Natural killer cell treated with Interleukin-12 subunit alpha and Interleukin-12 subunit beta and Interleukin-15 and Interleukin-18, amount 100 ng/mL, for 72 hours (primary cell): ENCODE measurements around the gene SLC5A10. TPM values are rescaled to one million over a fixed set of nuclear protein-coding genes. Genes with fewer than 3 reads are reported as not detected.
"Not testable (repeated sequence)": the region's sequence is repeated elsewhere in the genome, so short reads cannot be mapped to it uniquely, and the experiment has no call there.

Source experiments
- ATAC-seq, 2 donors: fragments of 150-1000 bp; cut with Tn5 transposase in 1 of 2; sonication (Bioruptor Pico), chemical (Tn5 transposase) in 1 of 2; 2 replicates each; pipeline ENCODE4 v1.10.0; 2021
- DNase-seq: peaks from one replicate; pipeline ENCODE4 v3.0.0; 2022; ENCODE audit warnings: low spot score
- H3K27ac Mint-ChIP-seq, 2 donors: 1 replicate in 1 of 2; 2 replicates in 1 of 2; pipeline ENCODE4 v1.8.0; 2022; ENCODE audit warnings: mixed read lengths in 2 of 2, mild to moderate bottlenecking in 1 of 2, moderate library complexity in 1 of 2
- H3K27me3 Mint-ChIP-seq, 2 donors: 1 replicate in 1 of 2; 2 replicates in 1 of 2; pipeline ENCODE4 v1.8.0; 2022; ENCODE audit warnings: mixed read lengths in 2 of 2
- H3K36me3 Mint-ChIP-seq: one replicate; pipeline ENCODE4 v1.8.0; 2022; ENCODE audit warnings: mixed read lengths
- H3K4me1 Mint-ChIP-seq, 2 donors: 1 replicate in 1 of 2; 2 replicates in 1 of 2; pipeline ENCODE4 v1.8.0; 2022; ENCODE audit warnings: low read depth in 2 of 2, mixed read lengths in 2 of 2, mild to moderate bottlenecking in 1 of 2
- H3K4me3 Mint-ChIP-seq: one replicate; pipeline ENCODE4 v1.8.0; 2022; ENCODE audit warnings: mixed read lengths
- H3K9me3 Mint-ChIP-seq: 2 replicates; pipeline ENCODE4 v1.8.0; 2022; ENCODE audit warnings: mixed read lengths
- total RNA-seq, 2 donors: library from RNA; stranded (reverse); gene quantifications; one replicate each; pipeline ENCODE4 v1.2.3, GENCODE V29; 2022

Gene SLC5A10
- total RNA-seq, 2 donors from 2014 or later: not detected

- Mint-ChIP-seq H3K27me3 (peaks cover 0 to 12% of the 10 kb centered on the region in 2 donors), H3K27ac (no peak overlapping the region), H3K9me3 (no peaks in the 10 kb centered on the region), H3K36me3 (no peaks in the 10 kb centered on the region), H3K4me3 (no peak overlapping the region), H3K4me1 (peaks cover 0 to 6% of the 10 kb centered on the region in 2 donors)
- ATAC-seq (no peak), DNase-seq (no peak)
Measured at GRCh38 chr17:19013226-19013625, 61.3 kb downstream of the SLC5A10 start.

DNA sequence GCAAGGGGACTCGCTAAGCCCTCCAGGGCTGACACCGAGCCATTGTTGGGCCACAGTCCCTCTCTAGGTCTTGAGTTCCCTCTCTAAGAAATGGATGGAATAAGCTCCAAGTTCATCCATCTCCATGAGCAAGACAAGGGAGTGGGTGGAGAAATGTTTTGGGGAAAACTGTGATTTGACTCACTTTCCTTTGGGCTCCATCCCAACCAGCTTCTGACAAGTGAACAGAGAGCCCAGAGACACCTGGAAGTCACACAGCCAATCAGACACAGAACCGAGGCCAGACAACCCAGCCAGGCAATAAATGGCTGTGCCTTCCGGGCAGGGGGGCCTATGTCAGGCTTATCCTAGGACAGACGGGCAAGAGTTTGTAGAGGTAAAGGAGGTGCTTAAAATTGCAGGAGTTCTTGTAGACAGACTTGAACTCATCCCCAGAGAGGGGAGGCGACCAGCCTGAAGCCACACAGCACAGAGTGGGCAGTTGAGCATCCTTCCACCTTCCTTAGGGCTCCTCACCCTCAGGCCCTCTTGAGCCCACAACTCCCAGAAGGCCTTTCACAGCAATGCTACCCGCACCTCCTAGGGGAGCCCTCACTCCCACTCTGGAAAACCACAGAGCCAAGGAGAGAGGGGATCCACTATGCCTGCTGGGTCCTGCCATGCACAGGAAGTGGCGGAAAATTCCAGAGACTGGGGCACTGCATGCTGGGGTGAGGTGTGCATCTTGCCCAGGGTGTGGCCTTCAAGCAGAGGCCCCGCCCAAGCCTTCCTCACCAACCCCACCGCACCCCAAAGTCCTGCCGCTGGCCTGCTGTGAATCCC lies 62.1 kb downstream of the SLC5A10 start:
- Mint-ChIP-seq H3K36me3 (no peaks in the 10 kb centered on the region), H3K4me3 (no peak overlapping the region), H3K4me1 (peaks cover 0 to 6% of the 10 kb centered on the region in 2 donors), H3K27ac (no peak overlapping the region), H3K27me3 (peaks cover 0 to 12% of the 10 kb centered on the region in 2 donors), H3K9me3 (no peaks in the 10 kb centered on the region)
- DNase-seq (no peak), ATAC-seq (no peak)

DNA sequence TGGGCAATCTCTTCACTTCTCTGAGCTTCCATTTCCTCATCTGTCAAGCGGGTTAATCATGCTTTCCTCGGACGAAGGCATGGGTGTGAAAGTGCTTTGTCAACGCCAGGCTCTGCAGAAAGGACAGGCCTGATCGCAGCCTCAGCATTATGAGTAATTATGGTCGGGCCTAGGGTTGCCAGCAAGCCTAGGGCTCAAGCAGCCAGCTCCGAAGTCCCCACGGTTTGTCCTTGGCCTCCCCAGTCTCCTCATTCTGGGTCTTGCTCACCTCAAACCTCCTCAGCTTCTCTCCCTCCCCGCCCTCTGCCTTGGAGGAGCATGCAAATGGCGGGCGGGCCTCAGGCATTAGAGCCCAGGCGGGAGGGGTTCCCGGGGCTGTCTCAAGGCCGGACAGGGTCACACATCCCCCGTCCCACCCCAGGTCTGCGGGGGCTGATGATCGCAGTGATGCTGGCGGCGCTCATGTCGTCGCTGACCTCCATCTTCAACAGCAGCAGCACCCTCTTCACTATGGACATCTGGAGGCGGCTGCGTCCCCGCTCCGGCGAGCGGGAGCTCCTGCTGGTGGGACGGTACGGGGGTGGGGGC lies 62.8 kb downstream of the SLC5A10 start:
- peaks cover 0 to 12% of the 10 kb centered on the region in 2 donors for H3K27me3 Mint-ChIP-seq
- no peak for ATAC-seq
- H3K4me3 Mint-ChIP-seq: no peak overlapping the region
- no peaks in the 10 kb centered on the region for H3K9me3 Mint-ChIP-seq
- no peak for DNase-seq
- peaks cover 0 to 6% of the 10 kb centered on the region in 2 donors for H3K4me1 Mint-ChIP-seq
- no peak overlapping the region for H3K27ac Mint-ChIP-seq
- no peaks in the 10 kb centered on the region for H3K36me3 Mint-ChIP-seq

DNA sequence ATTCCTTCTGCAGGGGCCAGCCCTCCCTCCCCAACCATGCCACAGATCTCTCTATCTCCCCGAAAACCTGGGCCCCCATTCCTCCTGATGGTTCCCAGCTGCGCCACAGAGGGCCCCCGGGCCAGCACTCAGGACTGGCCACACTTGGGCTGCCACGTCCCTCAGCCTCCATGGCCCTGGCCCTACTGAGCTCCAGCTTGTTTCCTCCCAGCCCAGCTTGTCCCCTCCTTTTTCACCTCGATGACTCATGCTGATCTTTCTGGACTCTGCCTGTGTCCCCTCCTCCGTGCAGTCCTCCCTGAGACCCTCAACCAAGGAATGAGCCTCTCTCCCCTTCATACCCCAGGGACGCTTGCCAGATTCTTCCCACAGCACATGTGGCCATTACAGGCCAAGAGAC lies 63.5 kb downstream of the SLC5A10 start:
- Mint-ChIP-seq H3K4me1 (peaks cover 0 to 6% of the 10 kb centered on the region in 2 donors), H3K36me3 (no peaks in the 10 kb centered on the region), H3K27me3 (peaks cover 0 to 12% of the 10 kb centered on the region in 2 donors), H3K27ac (no peak overlapping the region), H3K9me3 (no peaks in the 10 kb centered on the region), H3K4me3 (no peak overlapping the region)
- ATAC-seq: no peak
- DNase-seq: no peak

- Mint-ChIP-seq H3K4me1 (peaks cover 0 to under 1% of the 10 kb centered on the region in 2 donors), H3K9me3 (no peaks in the 10 kb centered on the region), H3K27ac (no peak overlapping the region), H3K36me3 (no peaks in the 10 kb centered on the region), H3K27me3 (peaks cover 0 to 9% of the 10 kb centered on the region in 2 donors), H3K4me3 (no peak overlapping the region)
- DNase-seq: no peak
- ATAC-seq: no peak
Measured at GRCh38 chr17:19016297-19016696, 64.3 kb downstream of the SLC5A10 start.

GRCh38 chr17:19016881-19017280 lies 64.9 kb downstream of the SLC5A10 start:
- Mint-ChIP-seq H3K36me3 (no peaks in the 10 kb centered on the region), H3K9me3 (no peaks in the 10 kb centered on the region), H3K27ac (no peak overlapping the region), H3K4me3 (no peak overlapping the region), H3K27me3 (peaks cover 0 to 9% of the 10 kb centered on the region in 2 donors), H3K4me1 (no peaks in the 10 kb centered on the region)
- ATAC-seq (no peak), DNase-seq (no peak)

GRCh38 chr17:19017401-19017800 lies 65.4 kb downstream of the SLC5A10 start:
- DNase-seq (no peak), ATAC-seq (no peak)
- Mint-ChIP-seq H3K4me3 (no peak overlapping the region), H3K9me3 (no peaks in the 10 kb centered on the region), H3K27me3 (peaks cover 0 to 9% of the 10 kb centered on the region in 2 donors), H3K27ac (no peak overlapping the region), H3K36me3 (no peaks in the 10 kb centered on the region), H3K4me1 (no peaks in the 10 kb centered on the region)

DNA sequence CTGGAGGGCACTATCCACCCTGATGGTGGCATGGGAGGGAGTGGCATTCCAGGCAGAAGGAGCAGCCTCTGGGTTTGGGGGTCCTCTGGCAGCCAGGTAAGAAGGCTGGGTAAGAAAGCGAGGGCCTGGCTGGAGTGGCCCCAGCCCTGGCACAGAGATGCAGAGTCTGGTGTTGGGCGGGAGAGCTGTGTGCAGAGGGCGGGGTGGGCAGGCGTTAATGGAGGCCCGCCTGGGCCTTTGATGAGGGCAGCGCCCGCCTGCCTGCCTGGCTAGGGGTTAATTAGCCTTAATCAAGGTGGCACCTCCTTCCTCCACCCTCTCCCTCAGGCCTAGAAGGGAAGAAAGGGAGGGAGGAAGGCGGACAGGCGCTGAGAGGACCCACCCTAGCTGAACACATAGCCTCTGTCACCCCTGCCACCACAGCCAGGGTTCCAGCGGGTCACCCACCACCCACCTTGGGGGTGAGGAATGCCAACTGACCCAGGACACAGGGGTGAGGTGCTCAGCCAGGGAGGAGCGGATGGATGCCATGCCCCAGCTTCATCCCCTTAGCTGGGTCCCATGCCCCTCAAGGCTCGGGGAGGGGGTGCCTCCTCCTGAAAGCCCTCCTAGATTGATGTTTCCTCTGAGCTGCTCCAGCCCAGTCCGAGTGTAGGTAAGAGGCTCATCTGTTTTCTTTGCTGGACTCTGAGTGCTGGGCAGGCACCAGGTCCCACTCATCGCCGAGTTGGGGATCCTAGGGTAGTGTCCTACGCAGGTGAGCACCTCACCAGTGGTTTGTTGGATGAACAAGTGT lies 66.0 kb downstream of the SLC5A10 start:
- Mint-ChIP-seq H3K27ac (no peak overlapping the region), H3K9me3 (no peaks in the 10 kb centered on the region)

GRCh38 chr17:19018600-19018950 lies 66.6 kb downstream of the SLC5A10 start:
- Mint-ChIP-seq H3K4me3 (no peak overlapping the region), H3K27me3 (peaks cover 0 to 9% of the 10 kb centered on the region in 2 donors), H3K27ac (no peak overlapping the region), H3K9me3 (no peaks in the 10 kb centered on the region), H3K4me1 (no peaks in the 10 kb centered on the region), H3K36me3 (no peaks in the 10 kb centered on the region)
- ATAC-seq: no peak
- DNase-seq: no peak

More for the DNA sequence above, 66.0 kb downstream of the SLC5A10 start:
- no peak overlapping the region for H3K4me3 Mint-ChIP-seq
- ATAC-seq (no peak), DNase-seq (no peak)
- no peaks in the 10 kb centered on the region for H3K36me3 Mint-ChIP-seq
- peaks cover 0 to 9% of the 10 kb centered on the region in 2 donors for H3K27me3 Mint-ChIP-seq
- H3K4me1 Mint-ChIP-seq: no peaks in the 10 kb centered on the region

GRCh38 chr17:19019041-19019941 lies 67.3 kb downstream of the SLC5A10 start:
- no peaks in the 10 kb centered on the region for H3K9me3 Mint-ChIP-seq

DNA sequence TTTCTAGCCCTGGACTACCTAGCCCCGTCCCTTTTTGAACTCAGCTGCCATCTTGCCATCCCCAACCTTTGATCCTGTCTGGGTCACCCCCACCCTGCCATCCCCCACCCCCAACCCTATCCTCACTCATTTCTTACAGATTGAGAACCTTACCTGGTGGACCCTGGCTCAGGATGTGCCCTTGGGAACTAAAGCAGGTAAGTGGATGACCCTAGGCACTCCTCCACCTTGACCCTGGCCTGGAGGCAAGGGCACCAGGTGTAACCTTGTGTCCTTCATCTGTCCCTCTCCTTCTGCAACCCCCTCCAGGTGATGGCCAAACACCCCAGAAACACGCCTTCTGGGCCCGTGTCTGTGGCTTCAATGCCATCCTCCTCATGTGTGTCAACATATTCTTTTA lies 68.1 kb downstream of the SLC5A10 start:
- Mint-ChIP-seq H3K27me3 (peaks cover 0 to 9% of the 10 kb centered on the region in 2 donors), H3K9me3 (no peaks in the 10 kb centered on the region), H3K4me1 (peaks cover 0 to 3% of the 10 kb centered on the region in 2 donors), H3K27ac (no peak overlapping the region), H3K4me3 (no peak overlapping the region), H3K36me3 (no peaks in the 10 kb centered on the region)
- ATAC-seq: no peak
- DNase-seq: peak; percentile 20

More at GRCh38 chr17:19019041-19019941, 67.3 kb downstream of the SLC5A10 start:
- Mint-ChIP-seq H3K4me3 (no peak overlapping the region), H3K27ac (no peak overlapping the region), H3K4me1 (no peaks in the 10 kb centered on the region), H3K27me3 (peaks cover 0 to 9% of the 10 kb centered on the region in 2 donors), H3K36me3 (no peaks in the 10 kb centered on the region)
- DNase-seq: no peak
- no peak for ATAC-seq

GRCh38 chr17:19021011-19021621 lies 69.2 kb downstream of the SLC5A10 start:
- H3K27me3 Mint-ChIP-seq, DNase-seq, H3K9me3 Mint-ChIP-seq, H3K4me3 Mint-ChIP-seq, H3K27ac Mint-ChIP-seq, H3K4me1 Mint-ChIP-seq, ATAC-seq, H3K36me3 Mint-ChIP-seq: not testable (repeated sequence)

DNA sequence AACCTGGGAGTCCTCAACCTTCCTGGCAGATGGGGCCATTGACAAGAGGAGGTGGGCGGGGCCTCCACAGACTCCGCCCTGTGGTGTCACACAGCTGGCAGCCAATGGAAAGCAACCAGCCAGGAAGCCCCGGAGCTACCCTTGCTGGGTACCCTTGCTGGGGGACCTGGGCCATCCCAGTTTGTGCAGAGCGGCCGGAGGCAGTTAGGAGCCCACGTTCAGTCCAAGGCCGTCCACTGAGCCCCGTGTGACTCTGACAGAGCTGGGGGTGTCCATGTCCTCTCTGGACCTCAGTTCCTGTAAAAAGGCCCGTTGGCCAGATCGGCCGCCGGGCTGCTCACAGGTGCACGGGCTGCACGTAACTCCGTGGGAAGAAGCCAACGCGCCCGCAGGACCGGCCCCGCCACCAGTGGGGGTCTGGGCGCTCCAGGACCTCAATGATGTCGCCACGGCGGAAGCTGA lies 69.7 kb downstream of the SLC5A10 start:
- Mint-ChIP-seq H3K4me3 (no peak overlapping the region), H3K9me3 (no peaks in the 10 kb centered on the region), H3K4me1 (peaks cover 0 to 3% of the 10 kb centered on the region in 2 donors), H3K27ac (no peak overlapping the region), H3K27me3 (peaks cover 0 to 3% of the 10 kb centered on the region in 2 donors), H3K36me3 (no peaks in the 10 kb centered on the region)
- no peak for ATAC-seq
- no peak for DNase-seq
